Testis (tissue), 3 donors: Measurements from ENCODE around the gene SLC2A4. TPM values are rescaled to one million over a fixed set of nuclear protein-coding genes. Genes with fewer than 3 reads are reported as not detected.

Experiments
- DNase-seq: peaks from one replicate; pipeline ENCODE4 v3.0.0-alpha.2; 2019
- H3K27ac ChIP-seq, 2 donors: fragments of 200-600 bp; sonication (generic); one replicate each; pipeline ENCODE4 v1.5.1; 2019
- H3K27me3 ChIP-seq: fragments of 200-600 bp; sonication (generic); one replicate; pipeline ENCODE4 v1.5.1; 2019
- H3K36me3 ChIP-seq: fragments of 200-600 bp; sonication (generic); one replicate; pipeline ENCODE4 v1.5.1; 2017; ENCODE audit warnings: low read depth; ENCODE audit errors: missing control alignments
- H3K4me1 ChIP-seq: fragments of 200-600 bp; sonication (generic); one replicate; pipeline ENCODE4 v1.5.1; 2019
- H3K4me3 ChIP-seq, 2 donors: fragments of 200-600 bp; sonication (generic); one replicate each; pipeline ENCODE4 v1.5.1; 2017 to 2019
- H3K9me3 ChIP-seq: fragments of 200-600 bp; sonication (generic); one replicate; pipeline ENCODE4 v1.5.1; 2017
- POLR2A ChIP-seq: fragments of 450-650 bp; IDR thresholded peaks from one replicate; pipeline ENCODE4 v1.6.1; 2017; ENCODE audit warnings: antibody characterized with exemption, mild to moderate bottlenecking, moderate library complexity
- WGBS, 2 donors: methylation state at CpG; one replicate each; pipeline ENCODE4 v1.1.5; 2018; 5-methylcytosine and 5-hydroxymethylcytosine counted together
- intact Hi-C: fragments of 100-400 bp; cut with DNase I; formaldehyde crosslinking; loops from one replicate; pipeline ENCODE4 v1.15.1; 2023; ENCODE audit warnings: low total_unique reads
- polyA plus RNA-seq: library from polyadenylated mRNA; stranded (reverse); fragments of 350-450 nt; fragmentation: Illumina TruSeq; extraction: RNeasy Lipid Tissue Mini Kit (QIAGEN cat#74804); gene quantifications from one replicate; pipeline ENCODE4 v1.2.3, GENCODE V29; 2014; ENCODE audit warnings: low read depth, low replicate concordance; ENCODE audit not compliant: insufficient read depth
- total RNA-seq, 2 donors: library from RNA; depleted of rRNA; stranded (reverse); fragments of >200 nt; gene quantifications; one replicate each; pipeline ENCODE4 v1.2.3, GENCODE V29; 2016
- TF ChIP-seq, protein P1 (sequence below), 3 experiments: fragments of 450-650 bp in 2 of 3; fragments of 200-600 bp in 1 of 3; sonication (generic) in 1 of 3; IDR thresholded peaks; one replicate each; pipeline ENCODE4 v1.5.1; 2016 to 2019; ENCODE audit warnings: antibody characterized with exemption in 3 of 3, mild to moderate bottlenecking in 2 of 3, moderate library complexity in 1 of 3

The SLC2A4 gene
- total and polyA plus RNA-seq, 3 donors from 2014 or later: 4.2 to 6.6 (median 4.7) TPM

- peaks cover 17% of the 10 kb centered on the region for H3K4me1 ChIP-seq
- no peaks in the 10 kb centered on the region for H3K27me3 ChIP-seq
- no peak overlapping the region for H3K4me3 ChIP-seq
- no peaks in the 10 kb centered on the region for H3K36me3 ChIP-seq
- DNase-seq: no peak
- no peak overlapping the region for H3K27ac ChIP-seq
- no peak for TF ChIP-seq POLR2A
- TF ChIP-seq, protein P1, sequence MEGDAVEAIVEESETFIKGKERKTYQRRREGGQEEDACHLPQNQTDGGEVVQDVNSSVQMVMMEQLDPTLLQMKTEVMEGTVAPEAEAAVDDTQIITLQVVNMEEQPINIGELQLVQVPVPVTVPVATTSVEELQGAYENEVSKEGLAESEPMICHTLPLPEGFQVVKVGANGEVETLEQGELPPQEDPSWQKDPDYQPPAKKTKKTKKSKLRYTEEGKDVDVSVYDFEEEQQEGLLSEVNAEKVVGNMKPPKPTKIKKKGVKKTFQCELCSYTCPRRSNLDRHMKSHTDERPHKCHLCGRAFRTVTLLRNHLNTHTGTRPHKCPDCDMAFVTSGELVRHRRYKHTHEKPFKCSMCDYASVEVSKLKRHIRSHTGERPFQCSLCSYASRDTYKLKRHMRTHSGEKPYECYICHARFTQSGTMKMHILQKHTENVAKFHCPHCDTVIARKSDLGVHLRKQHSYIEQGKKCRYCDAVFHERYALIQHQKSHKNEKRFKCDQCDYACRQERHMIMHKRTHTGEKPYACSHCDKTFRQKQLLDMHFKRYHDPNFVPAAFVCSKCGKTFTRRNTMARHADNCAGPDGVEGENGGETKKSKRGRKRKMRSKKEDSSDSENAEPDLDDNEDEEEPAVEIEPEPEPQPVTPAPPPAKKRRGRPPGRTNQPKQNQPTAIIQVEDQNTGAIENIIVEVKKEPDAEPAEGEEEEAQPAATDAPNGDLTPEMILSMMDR (IDR thresholded peaks at IDR 0.05): no peak
- 87 to 92% methylated on average over 8 of the region's 8 CpGs for WGBS, 2 donors
- H3K9me3 ChIP-seq: no peaks in the 10 kb centered on the region
- intact Hi-C loops: no loop called here
Observed at GRCh38 chr17:7256766-7257456, 24.6 kb upstream of the SLC2A4 start.

DNA sequence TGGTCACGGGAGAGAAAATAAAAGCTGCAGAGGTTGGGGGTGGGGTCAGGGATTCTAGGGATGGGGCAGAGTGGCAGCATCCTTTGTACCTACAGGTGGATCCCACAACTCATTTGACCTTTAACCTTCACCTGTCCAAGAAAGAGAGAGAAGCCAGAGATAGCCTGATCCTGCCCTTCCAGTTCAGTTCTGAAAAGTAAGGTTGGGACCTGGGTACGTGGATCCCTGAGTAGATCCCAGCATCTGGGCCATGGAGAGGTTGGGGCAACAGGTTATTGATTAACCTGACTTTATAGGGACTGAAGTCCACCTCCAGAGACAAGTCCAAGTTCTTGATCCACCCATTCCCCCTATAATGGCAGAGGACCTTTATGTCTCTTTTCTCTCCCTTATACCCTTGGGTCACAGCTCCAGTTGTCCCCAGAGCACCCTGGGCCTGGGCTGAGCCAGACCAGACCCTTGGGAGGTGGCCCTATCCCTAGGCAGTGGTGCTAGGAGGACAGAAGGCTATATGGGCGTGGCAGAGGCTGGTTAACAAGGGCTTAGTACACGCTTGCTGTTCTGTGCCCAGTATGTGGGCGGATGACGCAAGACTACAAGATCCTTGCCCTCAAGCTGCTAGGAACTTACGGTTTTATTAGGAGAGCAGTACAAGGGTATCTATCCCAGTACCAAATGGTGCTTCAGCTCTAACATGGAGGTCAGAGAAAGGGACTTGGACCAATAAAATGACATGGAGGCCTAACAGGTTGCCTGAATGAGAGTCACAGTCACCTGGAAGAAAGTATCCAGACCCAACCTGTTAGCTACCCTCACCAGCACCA is 22.6 kb upstream of the SLC2A4 start:
- DNase-seq: no peak
- H3K4me1 ChIP-seq: peaks cover 8% of the 10 kb centered on the region
- no peaks in the 10 kb centered on the region for H3K36me3 ChIP-seq
- H3K27ac ChIP-seq: no peak overlapping the region
- H3K9me3 ChIP-seq: no peaks in the 10 kb centered on the region
- intact Hi-C loops: no loop called here
- TF ChIP-seq, protein P1 (IDR thresholded peaks at IDR 0.05): no peak
- no peak for TF ChIP-seq POLR2A
- H3K4me3 ChIP-seq: no peak overlapping the region
- no peaks in the 10 kb centered on the region for H3K27me3 ChIP-seq
- WGBS, 2 donors: 83 to 89% methylated on average over 7 of the region's 7 CpGs

- Histone ChIP-seq H3K27ac (no peak overlapping the region), H3K27me3 (no peaks in the 10 kb centered on the region), H3K4me1 (peaks cover 8% of the 10 kb centered on the region), H3K4me3 (no peak overlapping the region), H3K36me3 (no peaks in the 10 kb centered on the region), H3K9me3 (no peaks in the 10 kb centered on the region)
- intact Hi-C loops: no loop called here
- no peak for DNase-seq
- no peak for TF ChIP-seq POLR2A
- TF ChIP-seq, protein P1 (IDR thresholded peaks at IDR 0.05): no peak
- WGBS, 2 donors: 90% methylated on average over 6 of the region's 6 CpGs
Observed at GRCh38 chr17:7259555-7259889, 22.0 kb upstream of the SLC2A4 start.

GRCh38 chr17:7260151-7260550 is 21.4 kb upstream of the SLC2A4 start:
- H3K9me3 ChIP-seq: no peaks in the 10 kb centered on the region
- no peak for DNase-seq
- no peak overlapping the region for H3K27ac ChIP-seq
- TF ChIP-seq, protein P1 (IDR thresholded peaks at IDR 0.05): no peak
- no peak for TF ChIP-seq POLR2A
- peaks cover 8% of the 10 kb centered on the region for H3K4me1 ChIP-seq
- no peak overlapping the region for H3K4me3 ChIP-seq
- no peaks in the 10 kb centered on the region for H3K27me3 ChIP-seq
- intact Hi-C loops: no loop called here
- WGBS, 2 donors: 75 to 80% methylated on average over 4 of the region's 4 CpGs
- H3K36me3 ChIP-seq: no peaks in the 10 kb centered on the region
